ENCODE results near the gene RBM23. TPM values are rescaled to one million over a fixed set of nuclear protein-coding genes. Genes with fewer than 3 reads are reported as not detected.
"Not testable (repeated sequence)": the region's sequence is repeated elsewhere in the genome, so short reads cannot be mapped to it uniquely, and the experiment has no call there.

Gene RBM23
- total RNA-seq, 1 experiment from 2014 or later: 78.9 TPM

GRCh38 chr14:22852599-22852939 lies 66.4 kb downstream of the RBM23 start:
- ChIA-PET CTCF (interaction anchor here (1.0 to 3.5 kb wide), 5 partner anchors 17 to 71 kb away, joined by 3 to 37 read pairs (median 5); no protein-coding TSS in a partner anchor), POLR2A (ENCODE audit: unreplicated experiment) (no interaction called here)
- Histone ChIP-seq H3K36me3 (ENCODE audit: low read depth, low read length) (no peaks in the 10 kb centered on the region), H3K9me3 (ENCODE audit: low read length) (no peaks in the 10 kb centered on the region), H2AFZ (ENCODE audit: low read length) (peak overlapping the region; percentile 90), H3K9ac (ENCODE audit: low read length) (peak overlapping the region; percentile 74), H3K79me2 (ENCODE audit: low read length) (no peaks in the 10 kb centered on the region), H4K20me1 (ENCODE audit: low read length) (no peaks in the 10 kb centered on the region), H3K27ac (ENCODE audit: low read length) (peak overlapping the region; percentile 97), H3K9me2 (replicated peaks; ENCODE audit: low read length) (no peaks in the 10 kb centered on the region), H3K4me2 (ENCODE audit: low read length) (peak overlapping the region; percentile 89; the same call in 1 of the 2 replicates), H3K4me3 (ENCODE audit: low read length) (no peak overlapping the region), H3F3A (ENCODE audit: low read length, unreplicated experiment) (no peaks in the 10 kb centered on the region), H3K27me3 (ENCODE audit: low read length) (no peaks in the 10 kb centered on the region), H3K4me1 (ENCODE audit: insufficient read depth, low read length) (peaks cover 45% of the 10 kb centered on the region)
- ATAC-seq (no peak), DNase-seq (no peak)
- BruUV-seq (replicated peaks): no TSS peak
- TF ChIP-seq CTCF (conservative IDR thresholded peaks at IDR 0.05; ENCODE audit: low read depth, low read length) (no peak), EZH2phosphoT487 (IDR thresholded peaks at IDR 0.05; ENCODE audit: borderline replicate concordance, low read length) (no peak), EZH2 (IDR thresholded peaks at IDR 0.05; ENCODE audit: low read length, unreplicated experiment) (no peak)
- intact Hi-C loops (cut with micrococcal nuclease): loop anchor here (5.0 to 10.0 kb wide), 2 partner anchors 280 to 458 kb away; no protein-coding TSS in a partner anchor

GRCh38 chr14:22852178-22852577 lies 66.8 kb downstream of the RBM23 start:
- not testable (repeated sequence) for DNase-seq; ATAC-seq; H3K79me2 ChIP-seq (ENCODE audit: low read length); H4K20me1 ChIP-seq (ENCODE audit: low read length); H3K27me3 ChIP-seq (ENCODE audit: low read length); H3K36me3 ChIP-seq (ENCODE audit: low read depth, low read length); H3F3A ChIP-seq (ENCODE audit: low read length, unreplicated experiment); H3K9me2 ChIP-seq (replicated peaks; ENCODE audit: low read length); H3K4me3 ChIP-seq (ENCODE audit: low read length); H2AFZ ChIP-seq (ENCODE audit: low read length); BruUV-seq (replicated peaks); H3K9me3 ChIP-seq (ENCODE audit: low read length)
- peak overlapping the region; percentile 74 for H3K9ac ChIP-seq (ENCODE audit: low read length)
- peak overlapping the region; percentile 68 for H3K4me2 ChIP-seq (ENCODE audit: low read length)
- CTCF ChIA-PET: interaction anchor here (1.0 to 3.5 kb wide), 5 partner anchors 17 to 70 kb away, joined by 3 to 37 read pairs (median 5); no protein-coding TSS in a partner anchor
- peak overlapping the region; percentile 97 for H3K27ac ChIP-seq (ENCODE audit: low read length)
- peaks cover 45% of the 10 kb centered on the region for H3K4me1 ChIP-seq (ENCODE audit: insufficient read depth, low read length)
- POLR2A ChIA-PET (ENCODE audit: unreplicated experiment): interaction anchor here (0.6 to 1.6 kb wide), 2 partner anchors 14 to 477 kb away, joined by 14 read pairs; no protein-coding TSS in a partner anchor
- intact Hi-C loops (cut with micrococcal nuclease): loop anchor here (5.0 to 10.0 kb wide), 2 partner anchors 280 to 457 kb away; no protein-coding TSS in a partner anchor

GRCh38 chr14:22850944-22851764 lies 67.8 kb downstream of the RBM23 start:
- no peaks in the 10 kb centered on the region for H3K36me3 ChIP-seq (ENCODE audit: low read depth, low read length)
- no peaks in the 10 kb centered on the region for H3K27me3 ChIP-seq (ENCODE audit: low read length)
- DNase-seq (peak; percentile 92), ATAC-seq (peak; percentile 70)
- no peaks in the 10 kb centered on the region for H3K79me2 ChIP-seq (ENCODE audit: low read length)
- H3K4me1 ChIP-seq (ENCODE audit: insufficient read depth, low read length): peaks cover 45% of the 10 kb centered on the region
- ChIA-PET CTCF (interaction anchor here (0.6 to 3.5 kb wide), 9 partner anchors 14 to 295 kb away, joined by 3 to 37 read pairs (median 4); partner anchors contain the start of genes HAUS4 and MMP14), POLR2A (ENCODE audit: unreplicated experiment) (interaction anchor here (0.5 to 1.6 kb wide), 2 partner anchors 13 to 85 kb away, joined by 4 to 14 read pairs; partner anchors contain the start of gene OXA1L)
- 0 out of 2 replicates have a peak overlapping the region, but pooled peaks have one; percentile 11 for H3K4me3 ChIP-seq (ENCODE audit: low read length)
- no peaks in the 10 kb centered on the region for H3K9me3 ChIP-seq (ENCODE audit: low read length)
- H3K27ac ChIP-seq (ENCODE audit: low read length): peak overlapping the region; percentile 97
- no TSS peak for BruUV-seq (replicated peaks)
- no peaks in the 10 kb centered on the region for H4K20me1 ChIP-seq (ENCODE audit: low read length)
- no peaks in the 10 kb centered on the region for H3F3A ChIP-seq (ENCODE audit: low read length, unreplicated experiment)
- peak overlapping the region; percentile 48 for H2AFZ ChIP-seq (ENCODE audit: low read length)
- H3K9ac ChIP-seq (ENCODE audit: low read length): peak overlapping the region; percentile 74
- H3K9me2 ChIP-seq (replicated peaks; ENCODE audit: low read length): no peaks in the 10 kb centered on the region
- H3K4me2 ChIP-seq (ENCODE audit: low read length): peak overlapping the region; percentile 68
- TF ChIP-seq EZH2phosphoT487 (IDR thresholded peaks at IDR 0.05; ENCODE audit: borderline replicate concordance, low read length) (no peak), EZH2 (IDR thresholded peaks at IDR 0.05; ENCODE audit: low read length, unreplicated experiment) (no peak), CTCF (conservative IDR thresholded peaks at IDR 0.05; ENCODE audit: low read depth, low read length) (no peak)
- intact Hi-C loops (cut with micrococcal nuclease): loop anchor here (1.0 to 10.0 kb wide), 3 partner anchors 14 to 456 kb away; no protein-coding TSS in a partner anchor

Data from PC-3 (cell line).